A673 (cell line): ENCODE measurements around the gene GRID1.

Experiments
- CTCF ChIP-seq: fragments of 300-800, 200-600 bp; sonication (generic); conservative IDR thresholded peaks from 2 replicates; pipeline ENCODE4 v1.5.1; 2017; ENCODE audit warnings: low read depth, mild to moderate bottlenecking, antibody characterized with exemption, low read length, moderate library complexity, mixed read lengths
- EZH2 ChIP-seq: fragments of 200-600 bp; sonication (generic); IDR thresholded peaks from 2 replicates; pipeline ENCODE4 v1.6.1; 2017; ENCODE audit warnings: borderline replicate concordance, low read depth, mild to moderate bottlenecking, mixed read lengths, antibody characterized with exemption, low read length; ENCODE audit not compliant: poor library complexity, severe bottlenecking

GRCh38 chr10:86207226-86207625, 159.4 kb downstream of the GRID1 start:
- TF ChIP-seq CTCF (no peak), EZH2 (no peak)
